KOPT-K1 (cell line): Measurements from ENCODE around the gene CD46.

Experiments
- H3K27ac ChIP-seq: fragments of 200-600 bp; sonication (generic); 2 replicates; pipeline ENCODE4 v1.5.1; 2016; ENCODE audit warnings: antibody characterized with exemption, mild to moderate bottlenecking, low read depth, low read length; ENCODE audit not compliant: poor library complexity, severe bottlenecking
- H3K36me3 ChIP-seq: fragments of 200-600 bp; sonication (generic); 2 replicates; pipeline ENCODE4 v1.5.1; 2017; ENCODE audit warnings: antibody characterized with exemption, mild to moderate bottlenecking, low read length, moderate library complexity; ENCODE audit not compliant: insufficient read depth
- H3K9me3 ChIP-seq: fragments of 200-600 bp; sonication (generic); 2 replicates; pipeline ENCODE4 v1.5.1; 2017; ENCODE audit warnings: antibody characterized with exemption, low read length, mild to moderate bottlenecking; ENCODE audit not compliant: insufficient read depth, poor library complexity, severe bottlenecking

The CD46 gene

DNA sequence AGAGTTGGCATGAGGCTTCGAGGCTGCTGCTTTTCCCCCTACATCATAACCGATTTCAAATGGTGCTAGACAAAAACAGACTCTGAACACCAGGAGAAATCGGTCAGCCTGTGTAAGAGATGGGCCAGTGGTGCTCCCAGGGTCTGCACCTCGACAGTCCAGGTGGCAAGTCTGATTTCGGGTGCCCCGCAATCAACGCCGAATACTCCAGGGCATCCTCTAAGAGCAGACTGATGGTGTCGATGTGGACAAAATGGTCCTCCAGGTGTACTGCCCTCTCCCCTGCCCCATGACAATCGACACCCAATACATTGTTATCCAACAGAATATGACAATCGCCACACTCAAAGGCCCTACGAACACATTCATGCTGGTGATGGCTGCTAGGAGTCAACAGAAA, 50.0 kb downstream of the CD46 start:
- H3K27ac ChIP-seq = no peak overlapping the region
- H3K36me3 ChIP-seq = peaks cover 85% of the 10 kb centered on the region
- H3K9me3 ChIP-seq = no peaks in the 10 kb centered on the region

DNA sequence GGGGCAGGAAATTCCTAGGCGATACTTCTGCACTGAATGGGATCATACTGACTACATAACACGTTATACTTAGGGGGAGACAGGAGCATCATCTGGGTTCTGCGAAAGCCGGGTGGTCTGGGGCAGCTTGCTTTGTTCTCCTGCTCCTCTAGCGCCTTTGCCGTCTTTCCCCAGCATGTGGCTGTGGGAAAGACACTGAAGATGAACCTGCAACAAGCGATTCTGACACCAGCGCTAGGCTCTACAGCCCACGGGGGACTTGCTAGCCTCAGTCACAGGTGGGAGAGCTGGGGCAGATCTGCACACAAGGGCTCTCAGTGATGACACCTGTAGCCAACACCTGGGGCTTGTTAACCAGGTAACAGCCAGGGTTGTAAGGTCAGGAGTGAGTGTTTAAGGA, 51.8 kb downstream of the CD46 start:
- H3K27ac ChIP-seq = no peak overlapping the region
- H3K36me3 ChIP-seq = peaks cover 97% of the 10 kb centered on the region
- H3K9me3 ChIP-seq = no peaks in the 10 kb centered on the region

GRCh38 chr1:207804721-207805468, 53.0 kb downstream of the CD46 start:
- no peaks in the 10 kb centered on the region for H3K9me3 ChIP-seq
- peaks cover 100% of the 10 kb centered on the region for H3K36me3 ChIP-seq
- no peak overlapping the region for H3K27ac ChIP-seq

DNA sequence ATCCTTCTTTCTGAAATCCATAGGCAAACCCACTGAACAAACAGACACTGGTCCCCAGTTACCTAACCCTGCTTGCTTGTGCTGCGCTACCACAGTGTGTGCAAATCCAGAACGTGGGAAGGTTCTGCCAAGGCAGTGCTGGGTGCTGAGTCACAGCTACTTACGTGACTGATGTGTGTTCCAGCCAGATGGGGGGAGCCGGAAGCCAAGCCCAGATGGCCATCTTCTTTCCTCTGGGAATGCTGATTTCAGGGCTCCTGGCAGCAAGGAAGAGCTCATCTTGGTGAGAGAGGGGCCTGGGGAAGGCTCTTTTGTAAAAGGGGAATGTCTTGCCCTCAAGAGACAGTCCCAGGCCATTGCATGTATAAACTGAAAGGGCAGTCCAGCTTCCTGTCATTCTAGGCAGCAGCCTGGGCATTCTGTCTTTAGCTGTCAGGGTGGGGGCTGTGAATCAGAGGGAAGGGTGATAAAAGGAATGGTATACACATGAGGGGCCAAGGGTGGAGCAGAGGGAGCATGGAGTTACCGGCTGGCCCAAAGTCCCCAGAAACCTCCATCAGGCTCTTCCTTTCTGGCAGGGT, 54.1 kb downstream of the CD46 start:
- Histone ChIP-seq H3K36me3 (peaks cover 100% of the 10 kb centered on the region), H3K27ac (no peak overlapping the region), H3K9me3 (no peaks in the 10 kb centered on the region)

GRCh38 chr1:207806531-207807325, 54.9 kb downstream of the CD46 start:
- H3K9me3 ChIP-seq = no peaks in the 10 kb centered on the region
- no peak overlapping the region for H3K27ac ChIP-seq
- H3K36me3 ChIP-seq = peaks cover 99% of the 10 kb centered on the region

DNA sequence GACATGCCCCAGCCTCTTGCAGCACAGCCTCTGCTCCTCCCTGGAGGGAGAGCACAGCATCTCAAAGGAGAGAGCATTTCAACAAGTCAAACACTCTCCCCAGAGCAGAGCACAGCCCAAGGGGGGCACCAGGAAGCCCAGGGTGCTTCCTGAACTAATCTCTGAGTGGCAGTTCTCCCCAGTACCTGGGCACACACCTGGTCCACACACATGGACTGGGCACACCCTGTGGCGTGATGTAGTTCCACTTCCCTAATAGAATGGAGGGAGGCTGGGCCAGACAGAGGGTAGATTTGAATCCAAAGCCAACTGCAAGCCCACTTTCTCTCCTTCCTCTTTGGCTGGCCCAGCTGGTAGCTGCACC, 55.5 kb downstream of the CD46 start:
- Histone ChIP-seq H3K36me3 (peaks cover 99% of the 10 kb centered on the region), H3K27ac (no peak overlapping the region)

GRCh38 chr1:207807690-207808321, 56.0 kb downstream of the CD46 start:
- Histone ChIP-seq H3K36me3 (peaks cover 99% of the 10 kb centered on the region), H3K27ac (no peak overlapping the region), H3K9me3 (no peaks in the 10 kb centered on the region)

More for the DNA sequence above, 55.5 kb downstream of the CD46 start:
- H3K9me3 ChIP-seq = no peaks in the 10 kb centered on the region

DNA sequence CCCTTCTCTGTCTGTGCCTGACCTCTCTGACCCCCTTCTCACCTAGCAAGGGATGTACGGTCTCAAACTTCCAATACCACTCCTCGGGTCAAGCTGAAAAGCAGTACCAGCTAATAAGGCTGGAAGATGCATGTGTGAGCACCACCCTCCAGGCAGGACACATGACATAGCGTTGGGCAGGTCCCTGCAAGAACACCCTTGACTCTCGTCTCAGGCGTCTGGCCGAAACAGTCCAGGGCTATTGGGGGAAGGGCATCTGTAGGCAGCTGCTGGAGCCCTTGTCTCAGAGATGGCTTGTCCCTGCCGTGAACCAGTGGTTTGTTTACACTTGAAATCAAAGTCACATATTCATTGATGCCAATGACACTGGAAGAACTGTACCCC, 56.5 kb downstream of the CD46 start:
- no peaks in the 10 kb centered on the region for H3K9me3 ChIP-seq
- H3K36me3 ChIP-seq = peaks cover 99% of the 10 kb centered on the region
- H3K27ac ChIP-seq = no peak overlapping the region

GRCh38 chr1:207808911-207809555, 57.2 kb downstream of the CD46 start:
- Histone ChIP-seq H3K36me3 (peaks cover 99% of the 10 kb centered on the region), H3K9me3 (no peaks in the 10 kb centered on the region), H3K27ac (no peak overlapping the region)

GRCh38 chr1:207810173-207810572, 58.3 kb downstream of the CD46 start:
- H3K27ac ChIP-seq = no peak overlapping the region
- H3K9me3 ChIP-seq = no peaks in the 10 kb centered on the region
- H3K36me3 ChIP-seq = peaks cover 99% of the 10 kb centered on the region

- Histone ChIP-seq H3K36me3 (peaks cover 99% of the 10 kb centered on the region), H3K27ac (no peak overlapping the region), H3K9me3 (no peaks in the 10 kb centered on the region)
These were observed 58.9 kb downstream of the CD46 start for GRCh38 chr1:207810606-207811295.

DNA sequence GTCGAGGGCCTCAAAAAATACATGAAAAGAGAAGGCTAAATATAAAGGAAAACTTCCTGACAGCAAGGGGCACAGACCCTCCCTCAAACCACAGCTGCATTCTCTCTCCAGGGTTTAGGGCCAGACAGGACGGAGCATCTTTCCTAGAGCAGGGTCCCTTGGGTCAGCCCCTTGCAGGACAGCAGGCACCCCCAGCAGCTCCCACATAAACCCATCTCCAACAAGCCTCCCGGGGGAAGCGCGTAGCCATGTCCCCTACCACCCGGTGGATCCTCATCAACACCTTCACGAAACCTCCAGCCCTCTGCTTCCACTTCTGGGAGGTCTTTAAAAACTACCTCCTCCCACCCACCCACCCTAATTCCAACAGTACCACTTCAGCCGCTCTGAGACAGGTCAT, 59.5 kb downstream of the CD46 start:
- no peaks in the 10 kb centered on the region for H3K9me3 ChIP-seq
- no peak overlapping the region for H3K27ac ChIP-seq
- peaks cover 99% of the 10 kb centered on the region for H3K36me3 ChIP-seq

DNA sequence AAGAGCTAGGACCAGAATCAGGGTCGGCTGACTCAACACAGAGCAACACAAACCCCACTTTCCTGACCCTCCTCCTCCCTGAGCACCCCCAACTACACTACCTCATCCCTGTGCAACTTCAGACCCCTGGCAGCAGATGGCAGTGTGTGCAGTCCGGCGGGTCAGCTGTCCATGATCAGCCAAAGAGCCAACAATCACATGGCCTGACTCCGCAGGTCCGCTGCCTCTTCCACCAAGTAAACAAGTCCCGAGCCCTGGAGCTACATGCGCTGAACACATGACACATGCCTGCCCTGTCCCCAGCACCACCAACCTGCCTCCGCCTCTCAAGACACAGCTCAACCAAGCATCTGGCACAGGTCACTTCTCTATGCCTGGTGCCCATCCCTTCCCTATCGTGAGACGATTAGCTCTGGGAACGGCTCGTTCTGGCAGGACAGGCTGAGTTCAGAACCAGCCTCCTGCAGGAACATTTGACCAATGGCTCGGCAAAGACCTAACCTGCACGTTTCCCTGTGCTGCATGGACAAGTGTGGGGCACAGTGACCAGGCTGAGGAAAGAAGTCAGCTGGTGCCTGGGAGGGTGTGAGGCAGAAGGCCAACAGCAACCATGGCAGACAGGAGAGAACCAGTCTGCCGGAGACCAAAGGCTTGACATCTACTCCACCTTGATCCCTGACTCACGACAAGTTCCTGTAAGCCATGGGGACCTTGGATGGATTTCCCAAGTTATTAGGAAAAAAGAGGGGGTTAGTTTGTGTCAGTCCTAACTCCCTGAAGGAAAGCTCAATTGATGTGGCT, 60.3 kb downstream of the CD46 start:
- H3K27ac ChIP-seq = no peak overlapping the region
- H3K36me3 ChIP-seq = peaks cover 99% of the 10 kb centered on the region
- no peaks in the 10 kb centered on the region for H3K9me3 ChIP-seq
